Kidney (tissue), 22 donors: Measurements from ENCODE around the gene RNF25. TPM values are rescaled to one million over a fixed set of nuclear protein-coding genes. Genes with fewer than 3 reads are reported as not detected.
A peak's percentile ranks its signal among the peaks of the same experiment; 100 is the strongest.

Source experiments
- DNase-seq, 5 donors: peaks; one replicate each; pipeline ENCODE4 v3.0.0-alpha.2; 2013 to 2020
- FAIRE-seq: peaks from 2 replicates; lab custom pipeline; 2012; peaks lifted over from hg19 to GRCh38; lab: Jason Lieb, UNC
- H3K27ac ChIP-seq, 2 donors: one replicate each; pipeline ENCODE4 v1.7.0; 2013; ENCODE audit warnings: low read depth in 2 of 2, low read length in 2 of 2, inconsistent platforms in 1 of 2
- H3K27me3 ChIP-seq: one replicate; pipeline ENCODE4 v1.7.1; 2013; ENCODE audit warnings: low read length, inconsistent platforms; ENCODE audit not compliant: control insufficient read depth, insufficient read depth
- H3K36me3 ChIP-seq, 3 donors: one replicate each; pipeline versions ENCODE4 v1.7.0 to v1.7.1; 2013; ENCODE audit warnings: low read length in 3 of 3, control low read depth in 1 of 3, inconsistent platforms in 1 of 3; ENCODE audit not compliant: insufficient read depth in 3 of 3, control insufficient read depth in 2 of 3
- H3K4me1 ChIP-seq, 3 donors: one replicate each; pipeline versions ENCODE4 v1.7.0 to v1.7.1; 2013; ENCODE audit warnings: low read length in 3 of 3, inconsistent platforms in 1 of 3, low read depth in 1 of 3; ENCODE audit not compliant: control insufficient read depth in 2 of 3, insufficient read depth in 2 of 3
- H3K4me3 ChIP-seq, 3 donors: one replicate each; pipeline versions ENCODE4 v1.7.0 to v1.8.1; 2013; ENCODE audit warnings: low read length in 3 of 3, control low read depth in 1 of 3, inconsistent platforms in 1 of 3
- H3K9ac ChIP-seq, 3 donors: one replicate each; pipeline versions ENCODE4 v1.7.0 to v1.7.1; 2013; ENCODE audit warnings: low read length in 3 of 3, control low read depth in 1 of 3, inconsistent platforms in 1 of 3
- H3K9me3 ChIP-seq, 3 donors: one replicate each; pipeline versions ENCODE4 v1.7.0 to v1.7.1; 2013; ENCODE audit warnings: low read length in 3 of 3, control low read depth in 1 of 3, inconsistent platforms in 1 of 3; ENCODE audit not compliant: control insufficient read depth in 2 of 3, insufficient read depth in 1 of 3
- CTCF ChIP-seq: IDR thresholded peaks from 3 replicates; pipeline ENCODE4 v1.5.1; 2012; ENCODE audit warnings: mild to moderate bottlenecking, moderate library complexity, borderline replicate concordance; ENCODE audit not compliant: insufficient read depth; ENCODE audit errors: extremely low read depth
- intact Hi-C: fragments of 100-400 bp; cut with DNase I; formaldehyde crosslinking; loops from one replicate; pipeline ENCODE4 v1.11.1; 2022
- long read RNA-seq, 10 donors: library from polyadenylated mRNA in 1 of 10; unstranded in 1 of 10; transcript quantifications; one replicate each; pipeline ENCODE4 v2.0.0 and lab custom pipeline, GENCODE V29; 2021 to 2026
- polyA plus RNA-seq: library from polyadenylated mRNA; stranded (reverse); fragments of 350-450 nt; fragmentation: Illumina TruSeq; extraction: RNeasy Lipid Tissue Mini Kit (QIAGEN cat#74804); gene quantifications from one replicate; pipeline ENCODE4 v1.2.3, GENCODE V29; 2014; ENCODE audit warnings: low read depth, low replicate concordance; ENCODE audit not compliant: insufficient read depth
- total RNA-seq: library from RNA; stranded (reverse); fragmentation: NEBNext Ultra II Directional; extraction: Animal tissue kit (Norgen Biotek cat#: 25700); gene quantifications from one replicate; pipeline ENCODE4 v1.2.1, GENCODE V29; 2021
- donor health status: control.
- donor health status: control.
- donor health status: control.
- donor health status: control.
- donor health status: control.
- donor health status: DM: yes; HTN: yes; CAD: no.
- donor health status: Normal renal cell carcinoma (clear cell type).

RNF25 gene
- total RNA-seq (30.2 TPM), polyA plus RNA-seq (27.8 TPM)
- long read RNA-seq, donor 1, partial matches to known transcripts, result 0 of 4 reads
- long read RNA-seq, donor 1, other reads (novel, unspliced or antisense), result 0 of 4 reads
- long read RNA-seq, donor 2, partial matches to known transcripts, result 0 of 4 reads
- long read RNA-seq, donor 2, other reads (novel, unspliced or antisense), result 0 of 4 reads
- long read RNA-seq, donor 3, transcript RNF25-201 (10 exons, 1,914 nt), result major isoform, 12 of 21 reads
- long read RNA-seq, donor 3, partial matches to known transcripts, result 9 of 21 reads
- long read RNA-seq, donor 3, other reads (novel, unspliced or antisense), result 0 of 21 reads
- long read RNA-seq, donor 4, transcript RNF25-201 (10 exons, 1,914 nt), result major isoform, 7 of 8 reads
- long read RNA-seq, donor 4, partial matches to known transcripts, result 0 of 8 reads
- long read RNA-seq, donor 4, other reads (novel, unspliced or antisense), result 0 of 8 reads
- long read RNA-seq, donor 5, result 0 reads
- long read RNA-seq, donor 6, transcript RNF25-201 (10 exons, 1,914 nt), result major isoform, 10 of 18 reads
- long read RNA-seq, donor 6, partial matches to known transcripts, result 6 of 18 reads
- long read RNA-seq, donor 6, other reads (novel, unspliced or antisense), result 0 of 18 reads
- long read RNA-seq, donor 7, transcript RNF25-201 (10 exons, 1,914 nt), result major isoform, 12 of 25 reads
- long read RNA-seq, donor 7, transcript RNF25-205 (2 exons, 532 nt), result minor isoform, 9 of 25 reads
- long read RNA-seq, donor 7, partial matches to known transcripts, result 1 of 25 reads
- long read RNA-seq, donor 7, other reads (novel, unspliced or antisense), result 3 of 25 reads
- long read RNA-seq, donor 8, transcript RNF25-201 (10 exons, 1,914 nt), result major isoform, 11 of 26 reads
- long read RNA-seq, donor 8, partial matches to known transcripts, result 15 of 26 reads
- long read RNA-seq, donor 8, other reads (novel, unspliced or antisense), result 0 of 26 reads
- long read RNA-seq, donor 9, transcript RNF25-201 (10 exons, 1,914 nt), result major isoform, 5 of 6 reads
- long read RNA-seq, donor 9, partial matches to known transcripts, result 0 of 6 reads
- long read RNA-seq, donor 9, other reads (novel, unspliced or antisense), result 0 of 6 reads
- long read RNA-seq, donor 10, transcript RNF25-201 (10 exons, 1,914 nt), result major isoform, 5 of 15 reads
- long read RNA-seq, donor 10, partial matches to known transcripts, result 7 of 15 reads
- long read RNA-seq, donor 10, other reads (novel, unspliced or antisense), result 0 of 15 reads

DNA sequence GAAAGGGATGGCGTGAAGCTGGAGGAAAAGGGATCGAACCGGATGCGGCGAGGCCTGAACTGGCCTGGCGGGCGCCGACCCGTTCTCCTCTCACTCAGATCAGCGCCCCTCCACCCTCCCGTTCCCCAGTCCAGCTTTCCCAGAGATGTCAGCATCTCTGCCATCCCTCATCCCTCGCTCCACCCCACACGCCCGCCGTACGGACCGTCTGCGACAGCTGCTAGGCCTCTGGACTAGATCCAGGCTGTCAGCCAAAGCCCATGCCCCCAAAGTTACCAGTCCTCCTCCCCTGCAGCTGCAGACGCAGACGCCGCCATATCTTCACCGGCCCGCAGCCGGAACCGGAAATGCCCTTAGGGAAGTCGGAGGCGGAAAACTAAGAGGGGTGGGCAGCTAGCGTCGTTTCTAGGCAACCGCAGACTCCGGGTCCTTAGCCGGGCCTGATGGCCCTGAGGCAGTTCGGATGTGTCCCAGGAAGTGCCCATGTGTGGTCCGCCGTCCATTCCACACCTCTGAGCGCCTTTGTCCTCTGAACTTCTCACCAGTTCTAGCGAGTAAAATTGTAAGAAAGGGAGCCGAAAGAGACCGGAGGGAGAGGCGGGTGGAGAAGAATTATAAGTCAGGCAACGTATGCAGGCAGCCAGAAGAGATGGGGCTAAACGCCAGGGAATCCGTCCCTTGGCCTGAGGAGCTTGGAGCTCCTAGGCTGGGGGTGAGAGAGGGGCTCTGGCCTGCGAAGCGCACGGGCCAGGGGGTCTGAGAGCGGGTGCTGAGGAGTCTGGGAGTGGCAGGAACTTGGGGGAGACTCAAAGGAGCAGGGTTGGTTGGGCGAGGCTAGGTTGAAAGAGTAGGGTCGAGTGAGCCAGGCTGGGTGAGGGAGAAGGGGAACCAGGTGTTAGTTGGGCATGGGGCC, at the start of gene RNF25, which contains the start of gene STK36:
Gene RNF25 (minus strand): TSS at position 349 of the 913 bp plus-strand sequence. CDS start 32 bp downstream, at position 317.
Gene STK36 (plus strand): TSS at position 433 of the 913 bp plus-strand sequence. CDS start 744 bp downstream, outside the sequence.
- peaks cover 0 to 10% (median 5%) of the 10 kb centered on the region in 3 donors for H3K4me1 ChIP-seq
- no peak for TF ChIP-seq CTCF
- H3K36me3 ChIP-seq, result peaks cover 2 to 13% (median 8%) of the 10 kb centered on the region in 3 donors
- DNase-seq (peak; percentile 89 to 97 (median 95)), FAIRE-seq (no peak)
- H3K9ac ChIP-seq, result peak within 1 kb of the TSS; percentile 85 to 91 (median 86)
- no peaks in the 10 kb centered on the region for H3K27me3 ChIP-seq
- H3K27ac ChIP-seq, result peak within 1 kb of the TSS; percentile 1 to 69
- intact Hi-C loops, result no loop called here
- H3K4me3 ChIP-seq, result peak within 1 kb of the TSS; percentile 89 to 97 (median 94)
- H3K9me3 ChIP-seq, result no peaks in the 10 kb centered on the region

DNA sequence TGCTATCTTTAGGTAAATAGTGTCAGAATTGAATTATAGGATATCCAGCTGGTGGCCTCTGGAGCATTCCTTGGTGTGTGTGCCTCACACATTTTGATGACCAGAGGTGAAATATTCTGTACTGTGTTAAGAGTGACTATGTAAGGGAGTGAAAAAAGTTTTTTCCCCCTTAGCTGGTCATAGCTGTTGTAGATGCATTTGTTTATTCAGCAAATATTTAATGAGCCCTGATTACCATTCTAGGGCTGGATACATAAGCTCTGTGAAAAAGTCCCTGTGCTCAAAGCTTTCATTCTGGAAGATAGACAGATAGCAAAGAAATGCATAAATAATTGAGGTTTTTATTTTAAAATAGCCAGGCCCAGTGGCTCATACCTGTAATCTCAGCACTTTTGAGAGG, 49.7 kb upstream of the RNF25 start:
- Histone ChIP-seq H3K9me3 (no peaks in the 10 kb centered on the region), H3K27ac (no peak overlapping the region), H3K4me3 (no peak overlapping the region), H3K27me3 (no peaks in the 10 kb centered on the region), H3K4me1 (no peaks in the 10 kb centered on the region), H3K36me3 (no peaks in the 10 kb centered on the region), H3K9ac (no peak overlapping the region)
- intact Hi-C loops, result no loop called here
- no peak for DNase-seq
- no peak for TF ChIP-seq CTCF
- FAIRE-seq, result no peak
